ENCODE measurements around the gene RAD9B. TPM values are rescaled to one million over a fixed set of nuclear protein-coding genes. Genes with fewer than 3 reads are reported as not detected.
"Not testable (repeated sequence)": the region's sequence is repeated elsewhere in the genome, so short reads cannot be mapped to it uniquely, and the experiment has no call there.

Gene RAD9B
- under 1 TPM; 0.37 to 0.62 TPM for total RNA-seq
- 0.46 to 0.68 reads per million in 2 donors for total RNA-seq

DNA sequence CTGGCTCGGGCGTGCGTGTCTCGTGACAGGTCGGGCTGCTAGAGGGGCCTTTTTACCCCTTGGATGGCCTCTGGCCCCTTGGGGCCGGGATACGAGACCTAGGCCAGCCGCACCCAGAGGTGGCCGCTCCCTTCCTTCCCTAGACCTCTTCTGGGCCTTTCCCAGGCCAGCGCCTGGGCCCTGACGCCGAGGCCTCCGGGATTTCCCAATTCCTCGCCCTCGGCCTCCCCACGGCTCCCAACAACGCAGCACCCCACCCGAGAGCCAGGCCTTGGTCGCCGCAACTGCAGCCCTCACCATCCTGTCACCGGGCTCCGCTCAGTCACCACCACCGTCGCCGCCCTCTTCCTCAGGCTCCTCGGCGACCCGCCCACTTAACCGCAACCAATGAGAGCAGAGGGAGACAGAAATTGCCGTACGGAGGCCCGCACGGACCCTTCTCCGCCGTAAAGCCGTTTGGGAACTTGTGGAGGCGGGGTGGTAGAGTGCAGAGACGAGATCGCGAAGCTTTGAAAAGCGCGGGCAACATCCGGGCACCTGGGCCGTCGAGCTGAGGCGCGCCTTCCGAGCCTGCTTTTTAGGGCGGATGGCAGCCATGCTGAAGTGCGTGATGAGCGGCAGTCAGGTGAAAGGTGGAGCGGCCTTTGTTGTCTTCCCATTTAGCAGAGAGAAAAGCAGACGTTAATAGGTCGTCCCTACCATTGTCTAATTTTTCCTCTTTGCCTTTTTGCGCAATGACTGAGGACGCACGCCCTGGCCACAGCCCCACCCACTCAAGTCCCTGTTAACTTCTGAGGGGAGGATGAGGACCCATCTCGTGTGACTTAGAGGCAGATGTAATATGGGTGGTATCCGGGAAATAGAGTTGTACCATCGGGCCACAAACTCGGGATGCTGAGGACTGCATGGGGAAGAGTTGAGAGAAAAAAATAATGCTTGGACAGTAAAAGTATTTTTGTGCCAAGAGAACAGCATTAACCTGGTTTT lies at the start of gene RAD9B, which contains the start of gene VPS29:
RAD9B (plus strand) TSS at position 580 of the 987 bp plus-strand sequence; CDS start at position 587, 7 bp downstream.
VPS29 (minus strand) TSS at position 360 of the 987 bp plus-strand sequence; CDS start at position 300, 60 bp downstream.
- peak within 1 kb of the TSS; percentile 92 for H3K27ac Mint-ChIP-seq
- DNase-seq (peak; percentile 95 to 98 (median 98)), ATAC-seq (peak; percentile 95)
- peaks cover 4% of the 10 kb centered on the region for H3K36me3 Mint-ChIP-seq (ENCODE audit: low read depth)
- no peaks in the 10 kb centered on the region for H3K9me3 ChIP-seq (ENCODE audit: control insufficient read depth, low read length, poor library complexity, severe bottlenecking)
- H3K4me1 Mint-ChIP-seq: peaks cover 29% of the 10 kb centered on the region
- no peaks in the 10 kb centered on the region for H3K27me3 Mint-ChIP-seq
- peak within 1 kb of the TSS; percentile 97 for H3K4me3 Mint-ChIP-seq

- Mint-ChIP-seq H3K4me1 (peaks cover 15% of the 10 kb centered on the region), H3K36me3 (ENCODE audit: low read depth) (peaks cover 4% of the 10 kb centered on the region), H3K27ac (no peak overlapping the region), H3K27me3 (no peaks in the 10 kb centered on the region), H3K4me3 (no peak overlapping the region)
- ATAC-seq (no peak), DNase-seq (no peak)
- H3K9me3 ChIP-seq (ENCODE audit: control insufficient read depth, low read length, poor library complexity, severe bottlenecking): no peaks in the 10 kb centered on the region
Observed at GRCh38 chr12:110453569-110454296, 48.4 kb upstream of the RAD9B start.

GRCh38 chr12:110458756-110459155 lies 43.4 kb upstream of the RAD9B start:
- Mint-ChIP-seq H3K27ac (no peak overlapping the region), H3K4me1 (peaks cover 5% of the 10 kb centered on the region), H3K4me3 (no peak overlapping the region), H3K27me3 (no peaks in the 10 kb centered on the region), H3K36me3 (ENCODE audit: low read depth) (peaks cover 4% of the 10 kb centered on the region)
- no peak for DNase-seq
- no peaks in the 10 kb centered on the region for H3K9me3 ChIP-seq (ENCODE audit: control insufficient read depth, low read length, poor library complexity, severe bottlenecking)
- ATAC-seq: no peak

- not testable (repeated sequence) for ATAC-seq; DNase-seq; H3K27ac Mint-ChIP-seq; H3K4me3 Mint-ChIP-seq; H3K9me3 ChIP-seq (ENCODE audit: control insufficient read depth, low read length, poor library complexity, severe bottlenecking); H3K27me3 Mint-ChIP-seq; H3K36me3 Mint-ChIP-seq (ENCODE audit: low read depth); H3K4me1 Mint-ChIP-seq
Observed at GRCh38 chr12:110461189-110461588, 40.9 kb upstream of the RAD9B start.

DNA sequence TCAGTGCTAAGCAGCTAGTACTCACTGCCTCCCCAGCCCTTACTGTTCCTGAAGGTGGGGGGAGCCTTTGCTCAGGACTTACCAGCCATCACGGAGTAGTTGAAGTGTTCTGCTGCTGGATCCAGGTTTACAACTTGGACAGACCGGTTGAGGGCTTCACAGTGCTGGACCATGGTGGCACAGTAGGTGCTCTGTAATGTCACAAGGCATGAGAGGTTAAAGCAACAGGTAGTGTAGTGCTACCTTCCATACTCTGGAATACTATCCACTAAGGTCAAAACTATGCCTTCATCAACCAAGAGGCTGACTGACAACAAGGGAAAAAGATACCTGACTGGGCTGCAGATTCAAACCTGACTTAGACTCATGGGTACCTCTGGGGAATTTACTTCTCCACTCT lies 37.1 kb upstream of the RAD9B start:
- H3K9me3 ChIP-seq (ENCODE audit: control insufficient read depth, low read length, poor library complexity, severe bottlenecking): no peaks in the 10 kb centered on the region
- DNase-seq (no peak), ATAC-seq (no peak)
- peaks cover 30% of the 10 kb centered on the region for H3K4me1 Mint-ChIP-seq
- H3K36me3 Mint-ChIP-seq (ENCODE audit: low read depth): peaks cover 10% of the 10 kb centered on the region
- H3K4me3 Mint-ChIP-seq: no peak overlapping the region
- no peaks in the 10 kb centered on the region for H3K27me3 Mint-ChIP-seq
- H3K27ac Mint-ChIP-seq: no peak overlapping the region

DNA sequence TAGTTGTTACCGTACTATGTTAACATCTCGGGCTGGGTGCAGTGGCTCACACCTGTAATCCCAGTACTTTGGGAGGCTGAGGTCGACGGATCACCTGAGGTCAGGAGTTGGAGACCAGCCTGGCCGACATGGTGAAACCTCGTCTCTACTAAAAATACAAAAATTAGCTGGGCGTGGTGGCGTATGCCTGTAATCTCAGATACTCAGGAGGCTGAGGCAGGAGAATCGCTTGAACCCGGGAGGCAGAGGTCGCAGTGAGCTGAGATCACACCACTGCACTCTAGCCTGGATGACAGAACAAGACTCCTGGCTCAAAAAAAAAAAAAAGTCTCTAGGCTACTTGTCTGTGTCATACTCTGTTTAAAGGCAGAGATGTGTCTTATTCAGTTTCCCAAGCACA lies 36.4 kb upstream of the RAD9B start:
- peaks cover 10% of the 10 kb centered on the region for H3K36me3 Mint-ChIP-seq (ENCODE audit: low read depth)
- not testable (repeated sequence) for ATAC-seq, H3K27me3 Mint-ChIP-seq

DNA sequence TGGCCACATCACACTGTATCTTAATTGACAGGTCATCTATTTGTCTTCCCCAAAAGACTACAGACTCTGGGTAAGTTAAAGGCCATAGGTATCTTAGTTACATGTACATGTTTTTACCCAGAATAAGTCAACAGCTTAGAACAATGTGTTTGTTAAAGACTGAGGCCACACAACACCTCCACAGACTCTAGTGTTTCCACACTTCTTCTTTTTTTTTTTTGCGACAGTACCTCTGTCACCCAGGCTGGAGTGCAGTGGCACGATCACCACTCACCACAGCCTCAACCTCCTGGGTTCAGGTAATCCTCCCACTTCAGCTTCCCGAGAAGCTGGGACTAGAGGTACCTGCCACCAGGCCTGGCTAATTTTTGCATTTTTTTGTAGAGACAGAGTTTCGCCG lies 35.3 kb upstream of the RAD9B start:
- Mint-ChIP-seq H3K27me3 (no peaks in the 10 kb centered on the region), H3K4me3 (no peak overlapping the region), H3K27ac (peak overlapping the region; percentile 99), H3K36me3 (ENCODE audit: low read depth) (peaks cover 10% of the 10 kb centered on the region), H3K4me1 (peaks cover 30% of the 10 kb centered on the region)
- DNase-seq: no peak
- H3K9me3 ChIP-seq (ENCODE audit: control insufficient read depth, low read length, poor library complexity, severe bottlenecking): no peaks in the 10 kb centered on the region
- ATAC-seq: no peak

More for the DNA sequence above, 36.4 kb upstream of the RAD9B start:
- not testable (repeated sequence) for H3K27ac Mint-ChIP-seq; H3K9me3 ChIP-seq (ENCODE audit: control insufficient read depth, low read length, poor library complexity, severe bottlenecking); H3K4me3 Mint-ChIP-seq; DNase-seq
- H3K4me1 Mint-ChIP-seq: peaks cover 30% of the 10 kb centered on the region

- no peaks in the 10 kb centered on the region for H3K27me3 Mint-ChIP-seq
- peaks cover 25% of the 10 kb centered on the region for H3K4me1 Mint-ChIP-seq
- peak overlapping the region; percentile 99 for H3K27ac Mint-ChIP-seq
- DNase-seq (no peak), ATAC-seq (no peak)
- peaks cover 10% of the 10 kb centered on the region for H3K36me3 Mint-ChIP-seq (ENCODE audit: low read depth)
- no peaks in the 10 kb centered on the region for H3K9me3 ChIP-seq (ENCODE audit: control insufficient read depth, low read length, poor library complexity, severe bottlenecking)
- peak overlapping the region; percentile 100 for H3K4me3 Mint-ChIP-seq
Observed at GRCh38 chr12:110467847-110468213, 34.3 kb upstream of the RAD9B start.

DNA sequence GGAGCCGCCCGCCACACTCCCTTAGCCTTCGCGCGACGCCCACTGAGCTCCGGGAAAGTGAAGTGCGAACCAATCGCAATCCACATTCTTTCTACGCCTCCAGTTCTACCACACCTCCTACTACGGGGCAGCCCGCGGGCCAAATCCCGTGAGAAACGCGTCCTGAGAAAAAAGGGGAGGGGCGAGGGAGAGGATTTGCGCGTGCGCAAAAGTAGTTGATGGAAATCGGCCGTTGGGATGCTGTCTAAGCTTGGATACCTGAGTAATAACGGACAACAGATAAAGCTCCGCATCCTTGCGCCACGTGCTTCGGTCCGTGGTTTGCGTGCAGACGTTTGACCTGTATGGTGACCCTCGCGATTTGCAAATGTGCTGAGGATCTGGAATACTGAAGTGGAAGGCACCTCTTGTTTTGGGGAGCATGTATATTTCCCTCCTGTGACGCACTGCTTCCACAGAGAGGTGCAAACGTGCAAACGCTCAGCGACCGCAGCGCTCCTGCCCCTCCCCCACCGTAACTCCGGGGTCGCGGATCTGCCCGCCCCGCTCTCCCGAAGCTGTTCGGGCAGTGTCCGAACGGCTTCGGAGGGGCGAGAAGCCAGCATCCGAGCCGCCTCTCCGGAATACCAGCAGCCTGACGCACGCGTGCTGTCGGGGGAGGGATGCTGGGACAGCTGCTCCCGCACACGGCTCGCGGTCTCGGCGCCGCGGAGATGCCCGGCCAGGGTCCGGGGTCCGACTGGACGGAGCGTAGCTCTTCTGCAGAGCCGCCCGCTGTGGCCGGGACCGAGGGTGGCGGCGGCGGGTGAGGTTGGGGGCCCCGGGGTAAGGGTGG lies 33.7 kb upstream of the RAD9B start, which contains the start of the genes FAM216A and GPN3:
FAM216A (plus strand) TSS at position 632 of the 835 bp plus-strand sequence; CDS start at position 663, 31 bp downstream.
GPN3 (minus strand) TSS at position 44 of the 835 bp plus-strand sequence. CDS start 54 bp downstream, outside the sequence.
- H3K9me3 ChIP-seq (ENCODE audit: control insufficient read depth, low read length, poor library complexity, severe bottlenecking): no peaks in the 10 kb centered on the region
- ATAC-seq (peak; percentile 91), DNase-seq (peak; percentile 85 to 91 (median 89))
- H3K27me3 Mint-ChIP-seq: no peaks in the 10 kb centered on the region
- peaks cover 9% of the 10 kb centered on the region for H3K36me3 Mint-ChIP-seq (ENCODE audit: low read depth)
- peak within 1 kb of the TSS; percentile 99 for H3K27ac Mint-ChIP-seq
- peak within 1 kb of the TSS; percentile 100 for H3K4me3 Mint-ChIP-seq
- H3K4me1 Mint-ChIP-seq: peaks cover 25% of the 10 kb centered on the region

- ATAC-seq: no peak
- H3K27me3 Mint-ChIP-seq: no peaks in the 10 kb centered on the region
- peaks cover 3% of the 10 kb centered on the region for H3K4me1 Mint-ChIP-seq
- H3K4me3 Mint-ChIP-seq: no peak overlapping the region
- H3K9me3 ChIP-seq (ENCODE audit: control insufficient read depth, low read length, poor library complexity, severe bottlenecking): no peaks in the 10 kb centered on the region
- H3K36me3 Mint-ChIP-seq (ENCODE audit: low read depth): no peaks in the 10 kb centered on the region
- DNase-seq: no peak
- H3K27ac Mint-ChIP-seq: no peak overlapping the region
Observed at GRCh38 chr12:110475426-110475825, 26.7 kb upstream of the RAD9B start.

DNA sequence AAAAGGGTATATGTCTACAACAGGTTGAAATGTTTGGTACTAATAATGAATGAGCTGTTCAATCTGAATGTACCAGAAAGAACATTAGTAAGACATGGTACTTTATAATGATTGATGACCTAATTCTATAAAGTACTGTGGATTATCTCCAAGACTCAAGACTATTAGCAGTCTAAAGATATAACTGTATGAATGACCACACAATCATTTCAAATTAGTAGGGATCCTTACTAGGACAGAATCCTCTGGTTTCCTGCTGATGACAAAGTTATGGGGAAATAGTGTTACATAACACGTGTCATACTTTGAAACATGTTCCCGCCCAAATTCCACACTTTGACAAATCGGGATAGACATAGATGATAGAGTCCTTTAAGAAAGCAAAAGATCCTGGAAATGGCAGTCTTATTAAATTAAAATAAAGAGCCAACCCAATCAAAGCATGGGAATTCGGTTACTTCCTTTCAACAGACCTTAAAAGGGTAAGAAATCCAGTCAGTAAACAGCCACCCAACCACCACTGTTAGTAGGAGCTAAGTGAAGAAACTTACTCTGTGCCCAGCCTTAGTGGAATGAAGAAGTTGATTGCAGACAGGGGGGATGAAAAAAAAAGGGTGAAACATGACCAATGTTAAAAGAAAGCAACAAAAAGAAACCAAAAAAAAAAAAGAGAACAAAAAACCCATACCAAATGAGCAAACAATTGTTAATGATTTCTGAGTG lies 3.0 kb upstream of the RAD9B start:
- ATAC-seq (no peak), DNase-seq (no peak)
- H3K9me3 ChIP-seq (ENCODE audit: control insufficient read depth, low read length, poor library complexity, severe bottlenecking): no peaks in the 10 kb centered on the region
- Mint-ChIP-seq H3K4me1 (peaks cover 29% of the 10 kb centered on the region), H3K27ac (peak overlapping the region; percentile 6), H3K4me3 (no peak overlapping the region), H3K36me3 (ENCODE audit: low read depth) (peaks cover 7% of the 10 kb centered on the region), H3K27me3 (no peaks in the 10 kb centered on the region)

DNA sequence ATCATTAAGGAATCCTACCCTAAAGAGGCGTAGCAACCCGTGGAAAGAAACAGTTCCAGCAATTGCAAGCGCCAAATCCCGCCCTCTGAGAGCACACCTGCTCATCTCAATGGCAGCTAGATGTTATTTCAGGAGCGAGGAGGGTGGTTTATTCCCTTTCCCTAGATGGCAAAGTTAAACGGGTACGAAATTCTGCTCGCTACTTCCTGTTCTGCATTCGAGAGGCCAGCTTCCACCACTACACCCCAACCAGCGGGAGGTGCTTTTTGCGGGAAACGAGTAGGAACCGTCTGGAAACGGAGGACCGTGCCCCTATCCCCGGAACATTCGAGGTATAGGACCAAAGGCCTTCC lies 756 bp upstream of the RAD9B start:
- H3K4me3 Mint-ChIP-seq: peak overlapping the region; percentile 97
- H3K27ac Mint-ChIP-seq: peak overlapping the region; percentile 92
- no peaks in the 10 kb centered on the region for H3K27me3 Mint-ChIP-seq
- H3K9me3 ChIP-seq (ENCODE audit: control insufficient read depth, low read length, poor library complexity, severe bottlenecking): no peaks in the 10 kb centered on the region
- peaks cover 4% of the 10 kb centered on the region for H3K36me3 Mint-ChIP-seq (ENCODE audit: low read depth)
- no peak for DNase-seq
- peaks cover 29% of the 10 kb centered on the region for H3K4me1 Mint-ChIP-seq
- peak; percentile 4 for ATAC-seq

Measured in T-helper 17 cell (primary cell).